GM12878 (cell line): Measurements from ENCODE around the gene BCL11A. TPM values are rescaled to one million over a fixed set of nuclear protein-coding genes. Genes with fewer than 3 reads are reported as not detected.

Experiments used
- FOS ChIP-seq: IDR thresholded peaks from 3 replicates; pipeline ENCODE4 v1.6.1; 2011; ENCODE audit warnings: borderline replicate concordance; ENCODE audit not compliant: insufficient read length; ENCODE audit errors: extremely low read depth
- NFXL1 ChIP-seq: fragments of 450-650 bp; IDR thresholded peaks from 2 replicates; pipeline ENCODE4 v1.6.1; 2017; ENCODE audit warnings: antibody characterized with exemption, mild to moderate bottlenecking, borderline replicate concordance
- SP1 ChIP-seq: IDR thresholded peaks from one replicate; pipeline ENCODE4 v1.6.1; 2011; ENCODE audit warnings: low read depth, low read length
- SREBF1 ChIP-seq: IDR thresholded peaks from 2 replicates; pipeline ENCODE4 v1.6.1; 2012; ENCODE audit warnings: mild to moderate bottlenecking, low read length
- STAT3 ChIP-seq: IDR thresholded peaks from 2 replicates; pipeline ENCODE4 v1.6.1; 2011; ENCODE audit warnings: low read depth, low read length, improper control_type of control experiment
- TARDBP ChIP-seq: IDR thresholded peaks from 2 replicates; pipeline ENCODE4 v1.6.1; 2016; ENCODE audit warnings: borderline replicate concordance
- ZSCAN29 ChIP-seq: fragments of 450-650 bp; IDR thresholded peaks from 2 replicates; pipeline ENCODE4 v1.6.1; 2017; ENCODE audit warnings: mild to moderate bottlenecking, moderate library complexity
- polyA plus RNA-seq, 11 experiments: library from polyadenylated mRNA; depleted of rRNA in 4 of 11; unstranded in 6 of 11; stranded (reverse) in 5 of 11; fragments of >200 nt; fragmentation: Nextera tagmentation in 4 of 11; fragmentation: Illumina TruSeq in 1 of 11; extraction: Ambion mirVana in 4 of 11; extraction: Trizol in 1 of 11; gene quantifications; 1 replicate in 1 of 11; 2 replicates in 10 of 11; pipeline versions ENCODE4 v1.2.1 to v1.2.3, GENCODE V29; 2011 to 2016; ENCODE audit warnings: inconsistent platforms in 2 of 11, missing spikeins in 2 of 11, low read depth in 1 of 11
- total RNA-seq, 4 experiments: library from RNA; depleted of rRNA in 3 of 4; stranded (reverse); fragments of >200 nt in 3 of 4; fragmentation: Illumina TruSeq in 1 of 4; extraction: Trizol in 1 of 4; gene quantifications; 2 replicates each; pipeline versions ENCODE4 v1.2.1 to v1.2.3, GENCODE V29; 2013 to 2021
- TF ChIP-seq, protein P1 (sequence below): fragments of 450-650 bp; IDR thresholded peaks from 2 replicates; pipeline ENCODE4 v1.6.1; 2018; ENCODE audit warnings: mild to moderate bottlenecking, low read depth, moderate library complexity; ENCODE audit not compliant: partially characterized antibody
- TF ChIP-seq, protein P2 (sequence below): IDR thresholded peaks from 2 replicates; pipeline ENCODE4 v1.6.1; 2011; ENCODE audit warnings: borderline replicate concordance, low read depth, mild to moderate bottlenecking, moderate library complexity, low read length; ENCODE audit not compliant: insufficient read depth, poor library complexity, severe bottlenecking
- TF ChIP-seq, protein P3 (sequence below): IDR thresholded peaks from 2 replicates; pipeline ENCODE4 v1.6.1; 2011; ENCODE audit warnings: mild to moderate bottlenecking, low read depth, low read length, moderate library complexity; ENCODE audit not compliant: insufficient replicate concordance
- TF ChIP-seq, protein P4 (sequence below): fragments of 450-650 bp; IDR thresholded peaks from 2 replicates; pipeline ENCODE4 v1.6.1; 2017; ENCODE audit warnings: mild to moderate bottlenecking, moderate library complexity

Gene BCL11A
- total and polyA plus RNA-seq, 10 of the 15 experiments (the other 5 are each of a cell fraction or from before 2014, with no cell fraction given): 7.5 to 26.6 (median 11.1) TPM; not detected in 1

DNA sequence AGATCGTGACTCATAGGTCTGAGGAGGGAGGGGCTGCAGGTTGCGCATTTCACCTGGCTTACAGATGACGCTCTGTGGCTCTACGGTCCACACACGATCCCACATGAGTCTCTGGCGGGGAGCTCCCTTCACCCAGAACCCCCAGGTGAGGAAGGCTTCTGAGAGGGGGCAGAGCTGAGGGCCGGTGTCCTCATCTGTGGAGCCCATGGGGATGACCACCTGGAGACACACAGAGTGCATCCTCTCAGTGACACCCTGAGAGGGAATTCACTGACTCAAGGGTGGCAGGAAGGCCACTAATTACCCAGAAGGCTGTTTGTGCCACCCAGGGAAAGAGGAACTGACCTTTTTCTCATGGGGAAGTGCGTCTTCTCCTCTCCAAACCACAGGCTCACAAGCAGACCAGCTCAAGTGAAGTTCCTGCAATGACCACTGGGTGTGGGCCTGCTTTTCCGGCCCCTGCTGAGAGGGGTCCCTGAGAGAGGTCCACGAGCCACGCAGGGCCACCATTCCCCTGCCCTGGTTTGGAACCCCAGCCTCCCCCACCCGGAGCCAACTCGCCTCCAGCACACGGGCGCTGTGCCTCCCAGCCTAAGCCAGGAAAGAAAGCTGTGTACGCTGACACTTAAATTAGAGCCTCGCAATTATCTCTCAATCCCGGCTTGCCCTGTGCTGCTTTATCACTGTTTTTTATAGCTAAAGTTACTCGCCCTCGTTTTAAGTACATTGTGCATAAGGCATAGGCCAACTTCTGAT is 114.1 kb downstream of the BCL11A start (continued):
- TF ChIP-seq TARDBP: no peak
- TF ChIP-seq SP1: peak; percentile 73
- TF ChIP-seq, protein P1, sequence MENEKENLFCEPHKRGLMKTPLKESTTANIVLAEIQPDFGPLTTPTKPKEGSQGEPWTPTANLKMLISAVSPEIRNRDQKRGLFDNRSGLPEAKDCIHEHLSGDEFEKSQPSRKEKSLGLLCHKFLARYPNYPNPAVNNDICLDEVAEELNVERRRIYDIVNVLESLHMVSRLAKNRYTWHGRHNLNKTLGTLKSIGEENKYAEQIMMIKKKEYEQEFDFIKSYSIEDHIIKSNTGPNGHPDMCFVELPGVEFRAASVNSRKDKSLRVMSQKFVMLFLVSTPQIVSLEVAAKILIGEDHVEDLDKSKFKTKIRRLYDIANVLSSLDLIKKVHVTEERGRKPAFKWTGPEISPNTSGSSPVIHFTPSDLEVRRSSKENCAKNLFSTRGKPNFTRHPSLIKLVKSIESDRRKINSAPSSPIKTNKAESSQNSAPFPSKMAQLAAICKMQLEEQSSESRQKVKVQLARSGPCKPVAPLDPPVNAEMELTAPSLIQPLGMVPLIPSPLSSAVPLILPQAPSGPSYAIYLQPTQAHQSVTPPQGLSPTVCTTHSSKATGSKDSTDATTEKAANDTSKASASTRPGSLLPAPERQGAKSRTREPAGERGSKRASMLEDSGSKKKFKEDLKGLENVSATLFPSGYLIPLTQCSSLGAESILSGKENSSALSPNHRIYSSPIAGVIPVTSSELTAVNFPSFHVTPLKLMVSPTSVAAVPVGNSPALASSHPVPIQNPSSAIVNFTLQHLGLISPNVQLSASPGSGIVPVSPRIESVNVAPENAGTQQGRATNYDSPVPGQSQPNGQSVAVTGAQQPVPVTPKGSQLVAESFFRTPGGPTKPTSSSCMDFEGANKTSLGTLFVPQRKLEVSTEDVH: no peak
- no peak for TF ChIP-seq SREBF1
- no peak for TF ChIP-seq FOS
- TF ChIP-seq, protein P2, sequence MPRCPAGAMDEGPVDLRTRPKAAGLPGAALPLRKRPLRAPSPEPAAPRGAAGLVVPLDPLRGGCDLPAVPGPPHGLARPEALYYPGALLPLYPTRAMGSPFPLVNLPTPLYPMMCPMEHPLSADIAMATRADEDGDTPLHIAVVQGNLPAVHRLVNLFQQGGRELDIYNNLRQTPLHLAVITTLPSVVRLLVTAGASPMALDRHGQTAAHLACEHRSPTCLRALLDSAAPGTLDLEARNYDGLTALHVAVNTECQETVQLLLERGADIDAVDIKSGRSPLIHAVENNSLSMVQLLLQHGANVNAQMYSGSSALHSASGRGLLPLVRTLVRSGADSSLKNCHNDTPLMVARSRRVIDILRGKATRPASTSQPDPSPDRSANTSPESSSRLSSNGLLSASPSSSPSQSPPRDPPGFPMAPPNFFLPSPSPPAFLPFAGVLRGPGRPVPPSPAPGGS: peak; percentile 73
- 0 out of 2 replicates have a peak, but pooled peaks have one; percentile 56 for TF ChIP-seq STAT3
- TF ChIP-seq, protein P3, sequence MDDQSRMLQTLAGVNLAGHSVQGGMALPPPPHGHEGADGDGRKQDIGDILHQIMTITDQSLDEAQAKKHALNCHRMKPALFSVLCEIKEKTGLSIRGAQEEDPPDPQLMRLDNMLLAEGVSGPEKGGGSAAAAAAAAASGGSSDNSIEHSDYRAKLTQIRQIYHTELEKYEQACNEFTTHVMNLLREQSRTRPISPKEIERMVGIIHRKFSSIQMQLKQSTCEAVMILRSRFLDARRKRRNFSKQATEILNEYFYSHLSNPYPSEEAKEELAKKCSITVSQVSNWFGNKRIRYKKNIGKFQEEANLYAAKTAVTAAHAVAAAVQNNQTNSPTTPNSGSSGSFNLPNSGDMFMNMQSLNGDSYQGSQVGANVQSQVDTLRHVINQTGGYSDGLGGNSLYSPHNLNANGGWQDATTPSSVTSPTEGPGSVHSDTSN: no peak
- TF ChIP-seq NFXL1: no peak
- no peak for TF ChIP-seq ZSCAN29
- TF ChIP-seq, protein P4, sequence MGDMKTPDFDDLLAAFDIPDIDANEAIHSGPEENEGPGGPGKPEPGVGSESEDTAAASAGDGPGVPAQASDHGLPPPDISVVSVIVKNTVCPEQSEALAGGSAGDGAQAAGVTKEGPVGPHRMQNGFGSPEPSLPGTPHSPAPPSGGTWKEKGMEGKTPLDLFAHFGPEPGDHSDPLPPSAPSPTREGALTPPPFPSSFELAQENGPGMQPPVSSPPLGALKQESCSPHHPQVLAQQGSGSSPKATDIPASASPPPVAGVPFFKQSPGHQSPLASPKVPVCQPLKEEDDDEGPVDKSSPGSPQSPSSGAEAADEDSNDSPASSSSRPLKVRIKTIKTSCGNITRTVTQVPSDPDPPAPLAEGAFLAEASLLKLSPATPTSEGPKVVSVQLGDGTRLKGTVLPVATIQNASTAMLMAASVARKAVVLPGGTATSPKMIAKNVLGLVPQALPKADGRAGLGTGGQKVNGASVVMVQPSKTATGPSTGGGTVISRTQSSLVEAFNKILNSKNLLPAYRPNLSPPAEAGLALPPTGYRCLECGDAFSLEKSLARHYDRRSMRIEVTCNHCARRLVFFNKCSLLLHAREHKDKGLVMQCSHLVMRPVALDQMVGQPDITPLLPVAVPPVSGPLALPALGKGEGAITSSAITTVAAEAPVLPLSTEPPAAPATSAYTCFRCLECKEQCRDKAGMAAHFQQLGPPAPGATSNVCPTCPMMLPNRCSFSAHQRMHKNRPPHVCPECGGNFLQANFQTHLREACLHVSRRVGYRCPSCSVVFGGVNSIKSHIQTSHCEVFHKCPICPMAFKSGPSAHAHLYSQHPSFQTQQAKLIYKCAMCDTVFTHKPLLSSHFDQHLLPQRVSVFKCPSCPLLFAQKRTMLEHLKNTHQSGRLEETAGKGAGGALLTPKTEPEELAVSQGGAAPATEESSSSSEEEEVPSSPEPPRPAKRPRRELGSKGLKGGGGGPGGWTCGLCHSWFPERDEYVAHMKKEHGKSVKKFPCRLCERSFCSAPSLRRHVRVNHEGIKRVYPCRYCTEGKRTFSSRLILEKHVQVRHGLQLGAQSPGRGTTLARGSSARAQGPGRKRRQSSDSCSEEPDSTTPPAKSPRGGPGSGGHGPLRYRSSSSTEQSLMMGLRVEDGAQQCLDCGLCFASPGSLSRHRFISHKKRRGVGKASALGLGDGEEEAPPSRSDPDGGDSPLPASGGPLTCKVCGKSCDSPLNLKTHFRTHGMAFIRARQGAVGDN: peak; percentile 66
